CD4-positive, alpha-beta T cell treated with Interleukin-2 at 100 ng/mL for 4 hours (primary cell): ENCODE data around the gene MBD5.

Source experiments
- DNase-seq: peaks from one replicate; pipeline ENCODE4 v3.0.0-alpha.2; 2020; ENCODE audit warnings: low spot score

MBD5 gene

DNA sequence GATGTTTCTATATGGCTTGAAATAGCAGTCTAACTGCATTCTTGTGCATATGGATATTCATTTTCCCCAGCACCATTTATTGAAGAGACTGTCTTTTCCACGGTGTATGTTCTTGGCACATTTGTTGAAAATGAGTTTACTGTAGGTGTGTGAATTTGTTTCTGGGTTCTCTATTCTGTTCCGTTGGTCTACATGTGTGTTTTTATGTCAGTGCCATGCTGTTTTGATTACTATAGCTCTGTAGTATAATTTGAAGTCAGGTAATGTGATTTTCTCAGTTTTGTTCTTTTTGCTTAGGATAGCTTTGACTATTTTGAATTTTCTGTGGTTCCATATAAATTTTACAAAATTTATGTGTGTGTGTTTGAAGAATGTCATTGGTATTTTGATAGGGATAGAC is 201.0 kb downstream of the MBD5 start:
- no peak for DNase-seq

DNA sequence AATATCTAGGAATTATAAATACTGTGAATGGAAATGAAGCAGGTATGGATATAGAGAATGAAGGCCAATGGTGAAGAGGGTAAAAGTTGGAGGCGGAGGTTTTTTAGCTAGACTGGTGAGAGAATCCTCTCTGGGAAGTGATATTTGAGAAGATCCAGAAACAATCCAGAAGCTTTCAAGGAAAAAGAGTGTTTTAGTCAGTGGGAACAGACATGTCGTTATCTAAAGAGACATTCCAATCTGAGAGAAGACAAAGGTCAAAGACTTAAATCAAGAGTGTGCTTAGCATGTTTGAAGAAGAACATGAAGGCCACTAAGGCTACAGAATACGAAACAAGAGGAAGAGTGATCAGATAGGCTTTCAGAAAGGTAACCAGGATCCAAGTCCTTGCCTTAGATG is 211.0 kb downstream of the MBD5 start:
- no peak for DNase-seq

DNA sequence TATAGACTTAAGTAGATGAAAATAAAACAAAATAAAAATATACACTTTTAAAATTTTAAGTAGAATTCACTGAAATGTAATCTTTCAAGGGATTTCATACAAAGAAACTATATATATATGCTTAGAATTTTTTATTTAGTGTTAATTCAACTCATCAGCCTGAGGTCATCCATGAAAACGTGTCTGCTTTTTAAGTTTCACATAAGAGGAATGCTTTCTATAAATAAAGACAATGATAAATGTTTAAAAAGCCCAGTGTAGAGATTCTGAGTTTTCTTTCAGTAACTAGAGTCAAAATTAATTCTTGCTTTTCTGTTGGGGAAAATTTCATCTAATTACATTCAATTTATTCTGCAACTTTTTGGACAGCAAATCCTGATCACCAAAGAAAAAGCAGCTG is 213.3 kb downstream of the MBD5 start:
- no peak for DNase-seq

DNA sequence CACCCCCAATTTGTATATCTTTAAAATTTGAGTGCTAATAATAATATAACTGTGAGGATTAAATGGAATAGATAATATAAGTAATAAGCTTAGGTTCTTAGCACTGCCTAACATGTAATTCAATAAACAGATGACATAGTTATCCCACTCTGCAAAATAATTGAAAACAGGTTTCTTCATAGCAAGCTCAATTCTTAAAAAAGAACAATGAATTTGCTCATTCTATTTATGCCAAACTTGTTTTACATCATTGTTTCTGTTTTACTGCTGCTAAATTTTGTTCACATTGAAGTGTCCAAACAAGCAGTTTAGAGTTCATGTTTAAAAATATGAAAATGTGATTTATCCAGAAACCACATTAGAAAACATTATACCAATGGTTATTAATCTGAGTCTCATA is 217.0 kb downstream of the MBD5 start:
- DNase-seq: no peak

DNA sequence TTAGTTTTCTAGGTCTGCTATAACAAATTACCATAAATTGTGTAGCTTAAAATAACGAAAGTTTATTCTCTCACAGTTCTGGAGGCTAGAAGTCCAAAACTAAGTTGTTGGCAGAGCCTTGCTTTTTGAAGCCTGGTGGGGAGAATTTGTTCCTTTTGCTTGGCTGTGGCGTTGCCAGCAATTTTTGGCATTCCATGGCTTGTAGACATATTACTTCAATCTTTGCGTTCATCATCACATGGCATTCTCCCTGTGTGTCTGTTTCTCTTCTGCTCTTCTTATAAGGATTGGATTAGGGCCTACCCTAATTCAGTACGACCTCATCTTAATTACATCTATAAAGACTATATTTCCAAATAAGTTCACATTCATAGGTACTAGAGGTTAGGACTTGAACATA is 217.7 kb downstream of the MBD5 start:
- DNase-seq: no peak

DNA sequence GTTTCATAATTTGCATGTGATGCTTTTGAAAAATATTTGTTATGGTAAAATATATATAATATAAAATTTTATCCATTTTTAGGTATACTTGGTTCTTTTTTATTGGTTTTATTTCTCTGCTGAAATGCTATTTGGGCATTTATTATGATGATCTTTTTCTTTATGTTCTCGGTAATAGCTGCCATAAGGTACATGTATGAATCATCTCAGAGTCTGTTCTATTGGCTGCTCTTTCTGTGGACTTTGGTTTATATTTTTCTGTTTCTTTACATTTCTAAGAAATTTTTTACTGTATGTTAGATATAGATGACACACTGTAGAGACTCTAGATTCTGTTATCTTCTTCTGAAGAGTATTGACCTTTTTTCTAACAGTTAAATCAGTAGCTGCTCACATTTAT is 219.9 kb downstream of the MBD5 start:
- no peak for DNase-seq

DNA sequence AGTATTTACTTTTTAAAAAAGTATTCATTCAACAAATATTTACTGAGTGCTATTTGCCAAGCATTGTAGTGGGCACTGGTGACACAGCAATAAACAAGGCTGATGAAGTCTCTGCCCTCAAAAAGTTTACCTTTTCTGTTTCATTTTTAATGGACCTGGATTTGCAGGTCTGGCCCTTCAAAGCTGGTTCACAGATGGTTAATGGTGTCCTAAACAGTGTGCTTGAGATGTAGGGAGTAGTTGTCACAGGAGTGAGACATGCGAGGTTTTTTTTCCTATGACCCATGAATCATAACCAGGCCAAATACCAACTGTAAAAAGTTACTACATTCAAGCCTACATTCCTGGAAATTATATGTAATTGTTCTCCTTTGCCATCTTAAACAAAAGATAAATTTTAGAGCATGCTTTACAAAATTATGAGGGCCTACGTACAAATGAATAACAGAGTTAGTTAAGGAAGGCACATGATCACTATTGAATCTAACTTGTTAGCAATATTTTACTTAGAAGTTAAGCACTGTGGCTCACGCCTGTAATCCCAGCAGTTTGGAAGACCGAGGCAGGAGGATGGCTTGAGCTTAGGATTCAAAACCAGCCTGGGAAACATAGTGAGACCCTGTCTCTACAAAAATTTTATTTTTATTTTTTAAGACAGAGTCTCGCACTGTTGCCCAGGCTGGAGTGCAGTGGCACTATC is 223.9 kb downstream of the MBD5 start:
- DNase-seq: no peak

DNA sequence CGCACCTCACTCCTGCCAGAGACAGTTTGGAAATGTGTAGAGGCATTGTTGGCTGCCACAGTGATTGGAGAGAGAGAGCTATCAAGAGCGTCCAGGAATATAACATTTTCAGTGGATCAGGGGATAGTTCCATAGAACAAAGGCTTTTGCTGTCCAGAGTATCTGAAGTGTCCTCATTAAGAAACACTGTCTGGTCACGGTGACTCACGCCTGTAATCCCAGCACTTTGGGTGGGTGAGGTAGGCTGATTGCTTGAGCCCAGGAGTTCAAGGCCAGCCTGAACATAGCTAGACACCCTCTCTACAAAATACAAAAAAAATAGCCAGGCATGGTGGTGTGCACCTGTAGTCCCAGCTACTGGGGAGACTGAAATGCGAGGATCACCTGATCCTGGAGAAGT is 231.1 kb downstream of the MBD5 start:
- DNase-seq: no peak

DNA sequence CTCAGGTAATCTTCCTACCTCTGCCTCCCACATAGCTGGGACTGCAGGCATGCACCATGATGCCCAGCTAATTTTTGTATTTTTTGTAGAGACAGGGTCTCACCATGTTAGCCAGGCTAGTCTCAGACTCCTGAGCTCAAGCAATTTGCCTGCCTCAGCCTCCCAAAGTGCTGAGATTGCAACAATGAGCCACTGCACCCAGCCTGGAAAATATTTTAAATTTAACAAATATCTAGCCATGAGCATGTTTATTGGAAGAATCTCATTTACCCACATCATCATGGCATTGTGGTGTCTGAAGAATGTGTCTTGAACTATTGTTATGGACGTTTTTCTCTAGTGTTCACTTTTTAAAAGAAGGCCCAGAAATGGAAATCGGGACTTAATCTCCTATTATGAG is 231.8 kb downstream of the MBD5 start:
- DNase-seq: no peak

DNA sequence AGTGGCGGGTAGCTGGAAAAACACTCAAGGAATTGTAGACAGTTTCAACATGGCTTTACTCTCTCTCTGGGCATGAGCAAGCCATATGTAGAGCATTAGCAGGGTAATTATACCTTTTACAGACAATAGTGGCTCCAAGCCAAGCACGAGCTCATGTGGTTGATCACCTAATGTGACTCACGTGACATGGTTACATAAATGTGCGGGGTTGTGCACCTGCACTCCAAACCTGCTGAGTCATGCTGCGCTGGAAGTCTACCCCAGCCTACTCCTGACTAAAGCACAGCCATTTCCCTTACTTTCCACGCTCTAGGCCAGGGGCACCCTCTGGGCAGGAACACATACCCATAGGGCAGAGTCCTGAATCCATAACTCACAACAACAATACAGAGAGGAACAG is 232.8 kb downstream of the MBD5 start:
- no peak for DNase-seq

DNA sequence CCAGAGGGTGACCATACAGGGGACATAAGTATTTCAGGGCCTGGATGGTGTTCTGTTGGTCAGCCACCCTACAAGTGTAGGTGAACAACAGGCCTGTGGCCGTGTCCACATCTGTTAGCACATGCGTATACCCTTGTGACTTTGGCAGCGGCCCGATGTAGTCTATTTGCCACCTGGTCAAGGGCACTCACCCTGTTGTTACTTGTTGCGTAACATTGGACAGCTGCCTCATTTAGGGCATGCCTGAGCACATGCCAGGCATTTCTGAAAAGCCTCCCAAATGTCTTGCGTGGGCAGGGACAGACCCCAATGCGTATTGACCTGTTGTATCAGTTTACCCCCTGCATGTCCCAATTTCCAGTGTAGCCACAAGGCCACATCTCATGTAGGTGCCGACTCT is 235.0 kb downstream of the MBD5 start:
- no peak for DNase-seq

DNA sequence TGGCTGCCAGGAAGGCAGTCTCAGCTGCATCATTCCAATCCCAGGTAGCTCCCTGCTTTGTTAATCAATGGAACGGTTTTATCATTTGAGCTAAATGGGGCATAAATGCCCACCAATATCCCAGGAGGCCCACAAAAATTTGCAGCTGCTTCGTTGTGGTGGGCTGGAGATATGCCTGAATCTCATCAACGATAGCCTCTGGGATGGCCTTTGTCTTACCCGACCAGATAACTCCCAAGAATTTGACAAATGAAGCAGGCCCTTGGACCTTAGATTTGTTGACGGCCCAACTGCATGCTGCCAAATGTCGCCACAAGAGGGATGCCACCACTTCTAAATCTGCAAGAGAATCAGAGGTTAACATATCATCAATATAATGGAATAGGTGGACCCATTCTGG is 236.4 kb downstream of the MBD5 start:
- DNase-seq: no peak

DNA sequence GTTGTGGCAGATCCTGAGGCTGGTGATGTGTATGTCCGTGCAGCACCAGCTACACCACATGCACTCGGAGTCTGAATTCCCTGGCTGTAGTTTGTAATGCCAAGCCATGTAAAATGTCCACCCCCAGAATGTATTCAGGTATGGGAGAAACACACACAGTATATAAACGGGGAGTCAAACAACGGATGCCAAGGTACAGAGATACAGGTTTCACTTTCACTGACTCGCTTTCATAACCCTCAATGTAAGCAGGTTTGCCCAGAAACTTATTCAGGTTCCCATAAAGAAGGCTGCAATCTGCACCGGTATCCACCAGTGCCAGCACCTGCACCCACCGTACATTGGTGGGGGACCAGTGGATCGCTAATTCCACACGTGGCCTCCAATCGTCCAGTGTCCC is 237.2 kb downstream of the MBD5 start:
- no peak for DNase-seq

DNA sequence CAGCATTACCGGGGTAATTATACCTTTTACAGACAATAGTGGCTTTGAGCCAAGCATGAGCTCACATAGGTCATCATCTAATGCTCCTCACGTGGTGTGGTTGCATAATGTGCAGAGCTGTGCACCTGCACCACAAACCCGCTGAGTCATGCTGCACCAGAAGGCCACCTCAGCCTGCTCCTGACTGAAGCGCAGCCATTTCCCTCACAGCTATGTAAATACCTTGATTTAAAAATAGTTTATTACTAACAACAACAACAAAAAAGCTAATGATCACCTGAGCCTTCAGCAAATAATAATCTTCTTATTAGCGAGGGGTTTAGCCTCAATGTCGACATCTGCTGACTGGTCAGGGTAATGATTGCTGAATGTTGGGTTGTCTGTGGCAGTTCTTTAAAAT is 238.8 kb downstream of the MBD5 start:
- no peak for DNase-seq

DNA sequence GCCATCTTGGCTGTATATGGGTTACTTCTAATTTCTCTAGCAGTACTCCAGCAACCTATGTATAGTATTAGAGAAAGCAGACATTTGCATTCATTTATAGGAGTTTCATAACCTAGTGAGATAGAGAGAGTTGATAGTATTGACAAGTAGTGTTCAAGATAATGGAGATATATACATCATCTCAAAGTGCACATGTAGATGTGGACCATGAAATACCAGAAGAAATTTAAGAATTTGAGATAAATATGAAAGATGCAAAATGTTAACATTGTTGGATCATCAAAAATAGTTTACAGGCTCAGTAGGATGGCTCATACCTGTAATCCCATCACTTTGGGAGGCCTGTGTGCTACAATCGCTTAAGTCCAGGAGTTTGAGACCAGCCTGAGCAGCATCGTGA is 243.0 kb downstream of the MBD5 start:
- no peak for DNase-seq

DNA sequence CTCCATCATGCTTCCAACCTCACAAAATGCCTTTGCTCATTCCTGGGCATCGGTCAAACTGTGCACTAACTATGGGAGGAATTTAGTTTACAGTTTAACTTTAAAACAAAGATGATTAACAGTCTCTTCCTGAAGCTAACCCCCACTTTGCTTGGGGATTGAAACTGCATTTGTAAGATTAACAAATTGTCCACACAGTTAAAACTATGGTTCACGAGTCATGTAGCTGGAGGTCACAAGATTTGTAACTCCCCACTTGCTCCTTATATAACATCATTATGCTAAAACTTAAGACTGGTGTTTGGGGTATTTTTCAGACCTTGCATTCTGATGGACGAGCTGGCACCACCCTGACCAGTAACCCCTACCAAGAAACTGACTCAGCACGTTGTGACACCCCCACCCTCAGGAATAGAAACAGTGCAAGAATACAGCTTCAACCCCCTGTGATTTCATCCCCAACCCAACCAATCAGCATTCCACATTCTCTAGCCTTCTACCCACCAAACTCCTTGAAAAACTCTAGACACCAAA is 252.3 kb downstream of the MBD5 start:
- DNase-seq: no peak

DNA sequence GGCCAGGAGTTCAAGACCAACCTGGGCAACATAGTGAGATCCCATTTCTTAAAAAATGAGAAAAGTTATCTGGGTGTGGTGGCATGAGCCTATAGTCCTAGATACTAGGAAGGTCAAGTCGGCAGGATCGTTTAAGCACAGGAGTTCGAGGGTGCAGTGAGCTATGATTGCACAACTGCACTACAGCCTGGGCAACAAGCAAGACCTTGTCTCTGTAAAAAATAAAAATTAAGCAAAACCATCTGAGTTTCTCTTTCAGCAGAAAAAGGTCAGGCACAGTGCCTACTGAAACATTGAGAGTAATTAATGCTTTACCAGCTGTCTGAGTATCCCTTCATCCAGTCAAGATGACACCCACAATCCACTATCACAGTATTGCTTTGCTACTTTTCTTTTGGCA is 258.3 kb downstream of the MBD5 start:
- no peak for DNase-seq

DNA sequence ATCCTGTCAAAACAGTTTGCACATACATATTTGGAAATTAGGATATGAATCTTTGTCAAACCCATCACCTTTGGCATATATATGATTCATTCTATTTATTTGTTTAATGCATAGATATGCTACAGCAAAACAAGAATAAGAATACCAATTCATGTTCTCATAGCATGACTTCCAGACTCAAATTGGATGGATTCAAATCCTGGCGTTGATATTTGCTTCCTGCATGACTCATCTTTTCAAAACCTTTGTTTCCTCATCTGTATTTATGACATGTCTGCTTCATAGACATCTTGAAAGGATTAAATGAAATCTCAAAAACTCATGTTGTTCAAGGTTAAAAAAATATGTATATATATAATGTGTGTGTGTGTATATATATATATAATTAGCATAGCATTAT is 261.3 kb downstream of the MBD5 start:
- DNase-seq: no peak

DNA sequence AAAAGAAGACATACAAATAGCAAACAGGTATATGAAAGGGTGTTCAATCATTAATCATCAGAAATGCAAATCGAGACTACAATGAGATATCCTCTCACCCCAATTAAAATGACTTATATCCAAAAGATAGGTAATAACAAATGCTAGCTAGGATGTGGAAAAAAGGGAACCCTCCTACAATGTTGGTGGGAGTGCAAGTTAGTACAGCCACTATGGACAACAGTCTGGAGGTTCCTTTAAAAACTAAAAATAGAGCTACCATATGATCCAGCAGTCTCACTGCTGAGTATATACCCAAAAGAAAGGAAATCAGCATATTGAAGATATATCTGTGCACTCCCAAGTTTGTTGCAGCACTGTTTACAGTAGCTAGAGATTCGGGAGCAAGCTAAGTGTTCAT is 271.5 kb downstream of the MBD5 start:
- DNase-seq: no peak

DNA sequence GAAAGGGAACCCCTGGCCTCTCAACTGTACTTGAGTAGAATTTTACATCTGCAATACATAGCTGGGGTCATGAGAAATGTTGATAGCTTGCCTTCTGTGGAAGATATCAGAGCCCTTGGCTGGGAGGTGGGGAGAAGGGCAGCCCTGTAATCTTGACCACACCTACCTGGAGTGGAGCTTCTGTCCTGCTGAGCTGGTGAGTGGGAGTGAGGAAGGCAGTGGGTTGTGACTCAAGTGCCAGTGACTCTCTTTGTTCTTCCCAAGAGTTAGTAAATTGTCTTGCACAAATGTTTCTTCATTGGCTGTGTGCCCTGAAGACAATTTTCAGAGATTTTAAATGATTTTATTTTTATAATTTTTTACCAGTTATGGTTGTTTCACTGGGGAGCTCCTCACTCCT is 277.3 kb downstream of the MBD5 start:
- DNase-seq: no peak

DNA sequence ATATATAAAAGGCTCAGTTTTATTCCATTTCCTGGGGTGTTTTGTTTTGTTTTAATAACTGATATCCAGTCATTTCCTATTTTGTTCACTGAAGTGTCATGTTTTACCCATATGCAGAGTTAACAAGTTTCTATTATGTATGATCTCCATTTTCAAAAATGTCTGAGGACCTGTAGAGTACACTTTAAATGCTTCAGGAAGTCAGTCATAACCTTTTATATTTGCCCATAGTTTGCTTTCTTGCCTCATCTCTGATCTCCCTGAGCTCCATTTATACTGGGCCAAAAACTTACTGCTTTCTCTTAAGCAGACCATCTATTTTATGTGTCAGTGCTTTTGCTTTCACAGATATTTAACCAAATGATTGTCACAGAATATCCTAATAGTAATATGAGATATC is 278.7 kb downstream of the MBD5 start:
- no peak for DNase-seq

DNA sequence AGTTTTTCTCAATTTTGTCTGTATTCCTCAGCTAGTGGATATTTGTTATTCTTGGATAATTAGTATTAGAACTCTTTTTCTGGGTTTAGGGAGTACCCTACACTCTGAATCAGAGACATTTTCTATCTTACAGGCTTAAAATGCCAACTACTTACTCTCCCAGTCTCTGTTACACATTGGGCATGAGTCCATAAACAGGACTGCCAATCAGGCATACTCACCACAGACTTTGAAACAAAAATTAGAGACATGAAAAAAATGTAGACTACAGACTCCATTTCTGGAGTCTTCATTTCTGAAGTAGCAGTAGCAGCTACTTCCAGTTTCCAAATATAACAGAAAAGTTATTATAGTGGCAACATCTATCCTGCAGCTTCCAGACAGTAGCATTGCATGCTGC is 279.7 kb downstream of the MBD5 start:
- no peak for DNase-seq

DNA sequence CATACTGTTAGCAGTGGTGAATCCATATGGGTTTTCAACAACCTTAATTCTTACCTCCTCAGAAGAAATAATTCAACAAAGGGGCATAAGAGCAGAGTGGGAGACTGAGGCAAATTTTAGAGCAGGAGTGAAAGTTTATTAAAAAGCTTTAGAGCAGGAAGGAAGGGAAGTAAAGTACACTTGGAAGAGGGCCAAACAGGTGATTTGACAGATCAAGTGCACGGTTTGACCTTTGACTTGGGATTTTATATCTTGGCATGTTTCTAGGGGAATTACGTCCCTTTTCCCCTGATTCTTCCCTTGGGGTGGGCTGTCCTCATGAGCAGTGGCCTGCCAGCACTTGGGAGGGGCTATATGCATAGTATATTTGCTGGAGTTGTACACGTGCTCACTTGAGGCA is 280.5 kb downstream of the MBD5 start:
- no peak for DNase-seq

DNA sequence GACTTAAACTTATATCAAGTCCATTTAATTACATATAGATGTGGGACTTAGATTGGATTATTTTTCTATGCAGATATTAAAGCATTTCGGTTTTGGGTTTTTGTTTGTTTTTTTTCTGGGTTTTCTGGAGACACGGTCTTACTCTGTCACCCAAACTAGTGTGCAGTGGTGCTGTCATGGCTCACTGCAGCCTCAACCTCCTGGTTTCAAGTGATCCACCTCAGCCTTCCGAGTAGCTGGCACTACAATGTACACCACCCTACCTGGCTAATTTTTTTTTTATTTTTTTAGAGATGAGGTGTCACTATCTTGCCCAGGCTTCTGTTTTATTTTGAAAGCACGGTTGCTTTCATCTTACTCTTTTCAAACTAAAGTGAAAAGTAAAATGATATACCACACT is 281.6 kb downstream of the MBD5 start:
- DNase-seq: no peak

DNA sequence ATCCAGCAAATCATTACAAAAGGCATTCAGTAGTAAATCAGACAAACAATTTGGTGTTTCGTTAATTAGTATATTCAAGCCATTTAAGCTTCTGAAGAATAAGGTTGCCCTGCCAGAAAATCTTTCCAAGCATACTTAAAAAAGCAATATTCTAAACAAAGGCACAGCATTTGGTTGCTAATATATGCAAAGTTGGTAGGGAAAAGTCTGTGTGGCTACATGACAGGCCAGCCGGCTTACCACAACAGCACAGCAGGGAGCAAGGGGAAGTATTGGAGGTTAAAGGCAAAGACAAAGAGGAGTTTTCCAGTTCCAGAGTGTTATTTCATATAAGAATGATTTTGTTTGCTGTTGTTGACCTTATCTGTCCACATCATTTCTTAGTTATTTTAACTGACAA is 282.3 kb downstream of the MBD5 start:
- DNase-seq: no peak
